GM13976 (cell line): ENCODE data around the gene SPRED2.

Experiments
- DNase-seq: peaks from one replicate; pipeline ENCODE4 v3.0.0; 2012; ENCODE audit warnings: low spot score
- in situ Hi-C: fragments of 300-500 bp; cut with MboI; formaldehyde crosslinking; loops from one replicate; pipeline ENCODE4 v1.12.0; 2022; ENCODE audit warnings: low sequenced_read_pairs, mixed read lengths, inconsistent platforms; ENCODE audit not compliant: unreplicated experiment
- TF ChIP-seq, protein P1 (sequence below): IDR thresholded peaks from 2 replicates; pipeline ENCODE4 v1.5.1; 2012; ENCODE audit warnings: borderline replicate concordance, mild to moderate bottlenecking; ENCODE audit not compliant: insufficient read depth; ENCODE audit errors: extremely low read depth, missing control alignments, control extremely low read depth

Gene SPRED2

GRCh38 chr2:65313126-65313953 lies 119.1 kb downstream of the SPRED2 start:
- in situ Hi-C loops, result no loop called here
- DNase-seq, result no peak
- TF ChIP-seq, protein P1, sequence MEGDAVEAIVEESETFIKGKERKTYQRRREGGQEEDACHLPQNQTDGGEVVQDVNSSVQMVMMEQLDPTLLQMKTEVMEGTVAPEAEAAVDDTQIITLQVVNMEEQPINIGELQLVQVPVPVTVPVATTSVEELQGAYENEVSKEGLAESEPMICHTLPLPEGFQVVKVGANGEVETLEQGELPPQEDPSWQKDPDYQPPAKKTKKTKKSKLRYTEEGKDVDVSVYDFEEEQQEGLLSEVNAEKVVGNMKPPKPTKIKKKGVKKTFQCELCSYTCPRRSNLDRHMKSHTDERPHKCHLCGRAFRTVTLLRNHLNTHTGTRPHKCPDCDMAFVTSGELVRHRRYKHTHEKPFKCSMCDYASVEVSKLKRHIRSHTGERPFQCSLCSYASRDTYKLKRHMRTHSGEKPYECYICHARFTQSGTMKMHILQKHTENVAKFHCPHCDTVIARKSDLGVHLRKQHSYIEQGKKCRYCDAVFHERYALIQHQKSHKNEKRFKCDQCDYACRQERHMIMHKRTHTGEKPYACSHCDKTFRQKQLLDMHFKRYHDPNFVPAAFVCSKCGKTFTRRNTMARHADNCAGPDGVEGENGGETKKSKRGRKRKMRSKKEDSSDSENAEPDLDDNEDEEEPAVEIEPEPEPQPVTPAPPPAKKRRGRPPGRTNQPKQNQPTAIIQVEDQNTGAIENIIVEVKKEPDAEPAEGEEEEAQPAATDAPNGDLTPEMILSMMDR, result no peak

- TF ChIP-seq, protein P1, result no peak
- no peak for DNase-seq
- in situ Hi-C loops, result no loop called here
These were observed 120.8 kb downstream of the SPRED2 start for GRCh38 chr2:65311596-65311995.

GRCh38 chr2:65311049-65311448 lies 121.3 kb downstream of the SPRED2 start:
- TF ChIP-seq, protein P1, result no peak
- in situ Hi-C loops, result no loop called here
- DNase-seq, result no peak

DNA sequence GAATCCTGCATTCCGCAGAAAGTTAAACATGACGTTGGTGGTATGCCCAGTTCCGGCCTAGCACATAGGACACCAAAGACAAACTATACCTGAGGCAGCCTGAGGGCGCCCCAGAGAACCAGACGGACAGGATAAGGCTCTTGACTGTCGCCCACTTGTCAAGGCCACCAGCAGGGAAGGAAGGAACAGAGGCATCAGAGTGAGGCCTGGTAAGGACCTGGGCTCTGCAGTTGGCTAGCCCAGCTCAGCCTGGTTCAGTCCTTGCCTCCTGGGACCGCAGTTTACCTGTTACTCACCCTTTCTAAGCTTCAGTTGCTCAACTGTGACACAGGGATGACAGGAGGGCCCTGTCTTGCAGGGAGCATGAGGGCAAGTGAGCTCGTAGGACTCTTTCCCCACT lies 122.7 kb downstream of the SPRED2 start:
- no peak for DNase-seq
- in situ Hi-C loops, result no loop called here
- TF ChIP-seq, protein P1, result no peak

DNA sequence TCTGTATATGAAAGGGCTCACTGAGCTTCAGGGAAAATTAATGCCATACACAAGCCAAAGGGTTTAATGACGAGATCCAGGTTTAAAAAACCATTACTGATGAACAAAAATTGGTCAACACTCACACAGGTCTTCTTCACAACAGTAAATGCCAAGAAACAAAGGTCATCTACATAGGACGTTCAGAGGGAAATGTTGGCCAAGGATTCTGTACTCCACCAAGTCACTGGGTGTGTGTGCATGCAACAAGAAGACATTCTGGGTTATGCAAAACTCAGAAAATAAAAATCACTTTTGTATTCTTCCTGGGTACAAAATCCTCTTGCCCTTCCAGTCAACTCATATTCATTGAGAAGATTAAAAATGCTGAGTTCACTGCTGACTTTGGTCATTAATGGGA lies 126.5 kb downstream of the SPRED2 start:
- no peak for DNase-seq
- TF ChIP-seq, protein P1, result no peak
- in situ Hi-C loops, result no loop called here

GRCh38 chr2:65300761-65301711 lies 131.4 kb downstream of the SPRED2 start:
- DNase-seq, result peak; percentile 80
- in situ Hi-C loops, result no loop called here
- TF ChIP-seq, protein P1, result no peak
